ENCODE measurements around the gene PIP4K2B. TPM values are rescaled to one million over a fixed set of nuclear protein-coding genes. Genes with fewer than 3 reads are reported as not detected.

The PIP4K2B gene
- total and polyA plus RNA-seq, 9 of the 15 experiments (the other 6 are each of a cell fraction or from before 2014, with no cell fraction given): 3.7 to 29.9 (median 23.0) TPM

- TF ChIP-seq THAP12 (CRISPR knock-in tag; IDR thresholded peaks at IDR 0.05) (peak; percentile 80), SIN3B (IDR thresholded peaks at IDR 0.05; ENCODE audit: low read depth) (no peak), MBD1 (CRISPR knock-in tag; IDR thresholded peaks at IDR 0.05) (peak; percentile 41; the same call in 1 of the 2 replicates), ZNF316 (IDR thresholded peaks at IDR 0.05) (no peak), SMARCC2 (IDR thresholded peaks at IDR 0.05; ENCODE audit: low read depth) (no peak), PPARD (CRISPR knock-in tag; IDR thresholded peaks at IDR 0.05) (no peak), BRF2 (IDR thresholded peaks at IDR 0.05; ENCODE audit: borderline replicate concordance, insufficient read depth, insufficient read length) (no peak), ZNF24 (IDR thresholded peaks at IDR 0.05) (0 out of 2 replicates have a peak, but pooled peaks have one; percentile 11), FOS (IDR thresholded peaks at IDR 0.05; ENCODE audit: extremely low read depth, insufficient read length) (no peak), U2AF1 (optimal IDR thresholded peaks at IDR 0.05; ENCODE audit: low read depth, low read length) (no peak), NUFIP1 (IDR thresholded peaks at IDR 0.05; ENCODE audit: partially characterized antibody) (no peak), TAF1 (IDR thresholded peaks at IDR 0.05; ENCODE audit: control insufficient read depth, extremely low read depth, insufficient read depth, low read length, severe bottlenecking) (peak; percentile 84), ZNF217 (CRISPR knock-in tag; IDR thresholded peaks at IDR 0.05) (no peak)
These were observed 49.9 kb downstream of the PIP4K2B start (continued) for GRCh38 chr17:38749223-38750043.
